ENCODE measurements around the gene CMIP.

CMIP gene

DNA sequence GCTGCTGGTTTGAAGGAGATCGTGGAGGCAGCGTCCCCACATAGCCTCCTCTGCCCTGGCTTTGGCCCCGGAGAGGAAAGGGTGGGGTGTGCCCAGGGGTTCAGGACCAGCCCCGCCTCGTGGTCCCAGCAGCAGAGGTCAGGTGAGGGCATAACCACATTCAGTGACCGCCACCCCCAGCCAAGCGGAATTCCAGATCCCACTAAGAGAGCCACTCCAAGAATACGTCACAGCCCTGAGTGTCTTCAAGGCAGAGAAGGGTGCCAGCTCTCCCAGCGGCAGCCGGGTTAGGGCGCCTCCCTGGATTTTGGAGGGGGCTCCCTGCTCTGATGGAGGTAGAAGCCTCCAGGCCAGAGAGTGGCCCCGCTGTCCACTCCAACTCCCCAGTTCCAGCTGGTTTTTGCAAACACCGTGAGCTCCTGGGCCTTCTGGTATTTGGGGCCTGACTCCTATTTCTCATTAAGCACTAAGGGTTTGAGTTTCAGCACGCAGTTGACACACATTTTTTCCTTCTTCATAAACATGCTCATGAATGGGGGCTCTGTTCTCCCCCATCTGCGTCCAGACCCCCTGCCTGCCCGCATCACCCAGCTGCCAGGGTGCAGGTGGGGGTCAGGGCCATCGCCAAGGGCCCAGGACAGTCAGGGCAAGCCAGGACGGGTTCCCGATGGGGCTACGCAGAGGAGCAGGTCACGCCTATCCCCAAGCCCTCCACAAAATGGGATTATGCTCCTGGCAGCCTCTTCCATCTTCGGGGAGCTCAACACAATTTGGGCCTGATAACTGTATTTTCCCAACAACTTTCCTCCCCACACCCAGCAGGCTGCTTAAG lies 236.1 kb downstream of the CMIP start:
- Histone ChIP-seq H2BK12ac (ENCODE audit: low read length) (no peak overlapping the region), H3K79me1 (ENCODE audit: low read length) (no peaks in the 10 kb centered on the region), H3K4ac (ENCODE audit: low read depth, low read length) (no peak overlapping the region), H3K18ac (ENCODE audit: low read length) (no peak overlapping the region), H3K23ac (ENCODE audit: low read length) (no peak overlapping the region), H2AFZ (ENCODE audit: insufficient read depth, low read length, poor library complexity) (no peak overlapping the region), H3K79me2 (ENCODE audit: control insufficient read depth, insufficient read depth, low read length, poor library complexity) (peaks cover 2% of the 10 kb centered on the region), H3K4me3 (ENCODE audit: low read depth, low read length) (no peak overlapping the region), H3K9me3 (ENCODE audit: insufficient read depth, low read depth, low read length) (peaks cover 5% of the 10 kb centered on the region), H3K27ac (ENCODE audit: low read depth, low read length) (no peak overlapping the region), H3K27me3 (ENCODE audit: insufficient read depth, low read length) (no peaks in the 10 kb centered on the region), H4K12ac (ENCODE audit: low read depth, low read length) (no peak overlapping the region), H2BK120ac (ENCODE audit: insufficient read depth, low read length, poor library complexity) (no peak overlapping the region), H3K4me1 (ENCODE audit: control insufficient read depth in 1 of 2, insufficient read depth in 2 of 2, low read length in 2 of 2) (no peaks in the 10 kb centered on the region), H3K36me3 (ENCODE audit: control insufficient read depth in 1 of 2, insufficient read depth in 2 of 2, low read length in 2 of 2) (peaks cover 66 to 72% of the 10 kb centered on the region in 2 experiments), H3K4me2 (ENCODE audit: low read length) (no peak overlapping the region), H2BK5ac (ENCODE audit: low read depth, low read length, poor library complexity) (no peak overlapping the region), H4K91ac (ENCODE audit: low read depth, low read length) (no peak overlapping the region), H3K9ac (ENCODE audit: low read length) (no peak overlapping the region), H3K14ac (ENCODE audit: low read length) (no peak overlapping the region), H2AK5ac (ENCODE audit: low read length) (no peak overlapping the region), H4K8ac (ENCODE audit: low read depth, low read length) (no peak overlapping the region)
- WGBS (ENCODE audit: extremely low coverage, insufficient coverage, insufficient read length) = no CpG with 5 or more reads among the region's 22 CpGs
- DNase-seq = no peak

DNA sequence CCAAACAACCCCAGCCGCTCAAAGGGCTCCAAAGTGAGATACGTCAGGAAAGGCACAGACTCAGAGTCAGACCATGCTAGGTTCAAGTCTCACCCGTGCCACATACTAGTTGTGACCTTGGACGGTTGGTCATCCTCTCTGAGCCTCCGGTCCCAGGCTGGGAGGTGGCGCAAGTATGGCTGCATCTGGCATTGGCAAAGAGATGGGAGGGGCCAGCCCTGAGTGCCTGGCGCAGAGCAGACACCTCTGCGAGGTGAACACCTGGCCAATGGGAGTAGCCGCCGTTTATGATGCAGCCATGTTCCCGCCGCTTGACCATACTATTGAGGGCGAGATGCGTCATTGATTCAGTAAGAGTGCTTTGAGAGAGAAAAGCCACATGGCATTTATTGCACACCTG lies 236.7 kb downstream of the CMIP start:
- H3K4me2 ChIP-seq (ENCODE audit: low read length) = no peak overlapping the region
- H3K27ac ChIP-seq (ENCODE audit: low read depth, low read length) = no peak overlapping the region
- no CpG with 5 or more reads among the region's 14 CpGs for WGBS (ENCODE audit: extremely low coverage, insufficient coverage, insufficient read length)
- H3K4ac ChIP-seq (ENCODE audit: low read depth, low read length) = no peak overlapping the region
- H3K36me3 ChIP-seq (ENCODE audit: control insufficient read depth in 1 of 2, insufficient read depth in 2 of 2, low read length in 2 of 2) = peaks cover 66 to 71% of the 10 kb centered on the region in 2 experiments
- no peak overlapping the region for H3K23ac ChIP-seq (ENCODE audit: low read length)
- H2AFZ ChIP-seq (ENCODE audit: insufficient read depth, low read length, poor library complexity) = no peak overlapping the region
- no peak overlapping the region for H2AK5ac ChIP-seq (ENCODE audit: low read length)
- no peaks in the 10 kb centered on the region for H3K27me3 ChIP-seq (ENCODE audit: insufficient read depth, low read length)
- no peak overlapping the region for H2BK12ac ChIP-seq (ENCODE audit: low read length)
- no peak overlapping the region for H4K91ac ChIP-seq (ENCODE audit: low read depth, low read length)
- no peaks in the 10 kb centered on the region for H3K79me1 ChIP-seq (ENCODE audit: low read length)
- no peak overlapping the region for H4K12ac ChIP-seq (ENCODE audit: low read depth, low read length)
- no peak overlapping the region for H4K8ac ChIP-seq (ENCODE audit: low read depth, low read length)
- H3K9ac ChIP-seq (ENCODE audit: low read length) = no peak overlapping the region
- H3K18ac ChIP-seq (ENCODE audit: low read length) = no peak overlapping the region
- H3K79me2 ChIP-seq (ENCODE audit: control insufficient read depth, insufficient read depth, low read length, poor library complexity) = peaks cover 2% of the 10 kb centered on the region
- no peak overlapping the region for H2BK5ac ChIP-seq (ENCODE audit: low read depth, low read length, poor library complexity)
- DNase-seq = no peak
- H3K9me3 ChIP-seq (ENCODE audit: insufficient read depth, low read depth, low read length) = peaks cover 5% of the 10 kb centered on the region
- no peak overlapping the region for H3K14ac ChIP-seq (ENCODE audit: low read length)
- H3K4me1 ChIP-seq (ENCODE audit: control insufficient read depth in 1 of 2, insufficient read depth in 2 of 2, low read length in 2 of 2) = no peaks in the 10 kb centered on the region
- H2BK120ac ChIP-seq (ENCODE audit: insufficient read depth, low read length, poor library complexity) = no peak overlapping the region
- H3K4me3 ChIP-seq (ENCODE audit: low read depth, low read length) = no peak overlapping the region

- peaks cover 48 to 51% of the 10 kb centered on the region in 2 experiments for H3K36me3 ChIP-seq (ENCODE audit: control insufficient read depth in 1 of 2, insufficient read depth in 2 of 2, low read length in 2 of 2)
- no peak for DNase-seq
- H3K23ac ChIP-seq (ENCODE audit: low read length) = no peak overlapping the region
- H3K14ac ChIP-seq (ENCODE audit: low read length) = no peak overlapping the region
- no peak overlapping the region for H3K4ac ChIP-seq (ENCODE audit: low read depth, low read length)
- H2AFZ ChIP-seq (ENCODE audit: insufficient read depth, low read length, poor library complexity) = no peak overlapping the region
- H2AK5ac ChIP-seq (ENCODE audit: low read length) = no peak overlapping the region
- H2BK12ac ChIP-seq (ENCODE audit: low read length) = no peak overlapping the region
- no peak overlapping the region for H3K9ac ChIP-seq (ENCODE audit: low read length)
- H2BK5ac ChIP-seq (ENCODE audit: low read depth, low read length, poor library complexity) = no peak overlapping the region
- no peaks in the 10 kb centered on the region for H3K9me3 ChIP-seq (ENCODE audit: insufficient read depth, low read depth, low read length)
- no peaks in the 10 kb centered on the region for H3K4me1 ChIP-seq (ENCODE audit: control insufficient read depth in 1 of 2, insufficient read depth in 2 of 2, low read length in 2 of 2)
- WGBS (ENCODE audit: extremely low coverage, insufficient coverage, insufficient read length) = no CpG with 5 or more reads among the region's 13 CpGs
- H2BK120ac ChIP-seq (ENCODE audit: insufficient read depth, low read length, poor library complexity) = no peak overlapping the region
- no peak overlapping the region for H4K91ac ChIP-seq (ENCODE audit: low read depth, low read length)
- H4K12ac ChIP-seq (ENCODE audit: low read depth, low read length) = peak overlapping the region; percentile 32
- H3K27me3 ChIP-seq (ENCODE audit: insufficient read depth, low read length) = no peaks in the 10 kb centered on the region
- H3K4me2 ChIP-seq (ENCODE audit: low read length) = no peak overlapping the region
- no peak overlapping the region for H3K27ac ChIP-seq (ENCODE audit: low read depth, low read length)
- H3K79me2 ChIP-seq (ENCODE audit: control insufficient read depth, insufficient read depth, low read length, poor library complexity) = peaks cover 2% of the 10 kb centered on the region
- no peak overlapping the region for H4K8ac ChIP-seq (ENCODE audit: low read depth, low read length)
- H3K4me3 ChIP-seq (ENCODE audit: low read depth, low read length) = no peak overlapping the region
- H3K18ac ChIP-seq (ENCODE audit: low read length) = no peak overlapping the region
- H3K79me1 ChIP-seq (ENCODE audit: low read length) = no peaks in the 10 kb centered on the region
Observed at GRCh38 chr16:81684242-81684837, 239.7 kb downstream of the CMIP start.

DNA sequence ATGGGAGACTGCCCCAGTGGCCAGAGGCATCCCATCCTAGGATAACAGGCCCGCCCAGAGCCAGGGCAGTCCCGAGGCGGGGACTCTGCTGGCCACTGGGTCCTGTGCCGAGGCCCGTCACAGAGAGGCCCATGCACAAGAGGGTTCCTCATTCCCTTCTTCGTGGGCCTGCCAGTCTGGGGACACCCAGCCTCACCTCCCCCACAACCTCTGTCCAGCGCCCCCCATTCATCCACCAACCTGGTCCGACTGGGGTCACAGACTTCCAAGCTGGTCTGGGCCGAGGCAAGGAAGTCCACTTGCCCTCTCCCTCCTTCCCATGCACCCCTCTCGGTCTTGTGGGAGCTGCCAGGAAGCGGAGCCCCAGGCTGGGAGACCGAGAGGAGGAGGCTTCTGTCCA lies 240.3 kb downstream of the CMIP start:
- Histone ChIP-seq H3K4me2 (ENCODE audit: low read length) (no peak overlapping the region), H4K91ac (ENCODE audit: low read depth, low read length) (no peak overlapping the region), H2BK5ac (ENCODE audit: low read depth, low read length, poor library complexity) (no peak overlapping the region)

More for the DNA sequence above, 240.3 kb downstream of the CMIP start:
- Histone ChIP-seq H3K9me3 (ENCODE audit: insufficient read depth, low read depth, low read length) (no peaks in the 10 kb centered on the region), H3K27me3 (ENCODE audit: insufficient read depth, low read length) (no peaks in the 10 kb centered on the region), H3K79me1 (ENCODE audit: low read length) (no peaks in the 10 kb centered on the region), H3K79me2 (ENCODE audit: control insufficient read depth, insufficient read depth, low read length, poor library complexity) (peaks cover 2% of the 10 kb centered on the region), H4K8ac (ENCODE audit: low read depth, low read length) (no peak overlapping the region), H2BK120ac (ENCODE audit: insufficient read depth, low read length, poor library complexity) (no peak overlapping the region), H3K9ac (ENCODE audit: low read length) (no peak overlapping the region), H3K23ac (ENCODE audit: low read length) (no peak overlapping the region), H3K14ac (ENCODE audit: low read length) (no peak overlapping the region), H2BK12ac (ENCODE audit: low read length) (no peak overlapping the region), H3K18ac (ENCODE audit: low read length) (peak overlapping the region; percentile 21), H2AFZ (ENCODE audit: insufficient read depth, low read length, poor library complexity) (no peak overlapping the region), H3K4ac (ENCODE audit: low read depth, low read length) (no peak overlapping the region), H4K12ac (ENCODE audit: low read depth, low read length) (no peak overlapping the region), H3K4me3 (ENCODE audit: low read depth, low read length) (no peak overlapping the region), H3K36me3 (ENCODE audit: control insufficient read depth in 1 of 2, insufficient read depth in 2 of 2, low read length in 2 of 2) (peaks cover 42 to 46% of the 10 kb centered on the region in 2 experiments), H3K4me1 (ENCODE audit: control insufficient read depth in 1 of 2, insufficient read depth in 2 of 2, low read length in 2 of 2) (no peaks in the 10 kb centered on the region), H3K27ac (ENCODE audit: low read depth, low read length) (no peak overlapping the region), H2AK5ac (ENCODE audit: low read length) (no peak overlapping the region)
- DNase-seq = no peak
- WGBS (ENCODE audit: extremely low coverage, insufficient coverage, insufficient read length) = no CpG with 5 or more reads among the region's 12 CpGs

Data from trophoblast cell (in vitro differentiated cells and primary cell).